ENCODE results near the gene REEP2.
A peak's percentile ranks its signal among the peaks of the same experiment; 100 is the strongest.
"Not testable (repeated sequence)": the region's sequence is repeated elsewhere in the genome, so short reads cannot be mapped to it uniquely, and the experiment has no call there.

The REEP2 gene, protein sequence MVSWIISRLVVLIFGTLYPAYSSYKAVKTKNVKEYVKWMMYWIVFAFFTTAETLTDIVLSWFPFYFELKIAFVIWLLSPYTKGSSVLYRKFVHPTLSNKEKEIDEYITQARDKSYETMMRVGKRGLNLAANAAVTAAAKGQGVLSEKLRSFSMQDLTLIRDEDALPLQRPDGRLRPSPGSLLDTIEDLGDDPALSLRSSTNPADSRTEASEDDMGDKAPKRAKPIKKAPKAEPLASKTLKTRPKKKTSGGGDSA

DNA sequence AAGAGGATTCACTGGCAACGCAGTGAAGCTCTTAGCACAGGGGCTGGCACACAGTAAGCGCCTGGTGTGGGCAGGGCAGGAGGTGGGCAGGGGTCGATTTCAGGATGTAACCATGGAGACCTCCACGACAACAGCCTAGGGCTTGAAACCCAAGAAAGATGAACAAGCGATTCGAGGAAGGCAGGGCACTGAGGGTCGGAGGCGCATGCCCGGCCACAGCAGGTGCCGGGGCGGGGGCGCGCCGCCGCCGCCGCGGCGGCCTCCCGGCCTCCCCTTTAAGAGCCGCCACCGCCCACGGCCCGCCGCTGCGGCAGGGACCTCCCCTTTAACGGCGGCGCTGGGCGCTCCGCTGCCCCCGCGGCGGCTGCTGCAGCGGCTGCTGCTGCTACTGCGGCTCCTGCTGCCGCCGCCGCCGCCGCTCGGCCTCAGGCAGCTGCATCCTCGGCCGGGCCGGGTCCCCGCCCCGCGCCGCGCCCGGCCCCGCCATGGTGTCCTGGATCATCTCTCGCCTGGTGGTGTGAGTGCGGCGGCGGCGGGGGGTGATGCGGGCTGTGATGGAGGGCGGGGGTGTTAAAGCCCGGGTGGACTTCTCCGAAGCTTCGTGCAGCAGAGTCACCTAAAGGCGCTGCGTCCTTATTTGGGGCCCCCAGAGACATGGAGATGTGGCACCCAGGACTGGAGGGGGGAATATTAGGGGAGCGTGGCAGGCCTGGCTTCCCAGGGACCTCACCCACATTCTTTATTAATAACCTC lies at the start of gene REEP2:
Gene REEP2, plus strand, starts transcription at position 334 of the 753 bp plus-strand sequence. Its CDS starts 152 bp downstream, at position 486.
- peak; percentile 34 to 38 for DNase-seq (ENCODE audit: low read depth in 1 of 2, low spot score in 1 of 2)

DNA sequence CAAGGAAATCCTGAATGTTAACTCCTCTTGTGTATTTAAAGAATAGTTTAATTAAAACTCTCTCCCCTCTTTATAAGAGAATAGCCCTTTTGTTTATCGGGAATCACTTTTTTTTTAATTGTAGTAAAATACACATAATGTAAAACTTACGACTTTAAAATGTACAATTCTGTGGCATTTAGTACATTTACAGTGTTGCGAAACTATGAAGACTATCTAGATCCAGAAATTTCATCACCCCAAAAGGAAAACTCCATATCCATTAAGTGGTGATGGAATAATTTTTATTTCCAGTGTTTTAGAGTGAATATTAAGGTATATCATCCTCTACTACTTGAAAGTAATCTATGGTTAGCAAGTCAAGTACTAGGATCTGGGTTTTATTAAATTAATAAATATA lies 49.5 kb upstream of the REEP2 start:
- DNase-seq (ENCODE audit: low read depth in 1 of 2, low spot score in 1 of 2) = no peak

DNA sequence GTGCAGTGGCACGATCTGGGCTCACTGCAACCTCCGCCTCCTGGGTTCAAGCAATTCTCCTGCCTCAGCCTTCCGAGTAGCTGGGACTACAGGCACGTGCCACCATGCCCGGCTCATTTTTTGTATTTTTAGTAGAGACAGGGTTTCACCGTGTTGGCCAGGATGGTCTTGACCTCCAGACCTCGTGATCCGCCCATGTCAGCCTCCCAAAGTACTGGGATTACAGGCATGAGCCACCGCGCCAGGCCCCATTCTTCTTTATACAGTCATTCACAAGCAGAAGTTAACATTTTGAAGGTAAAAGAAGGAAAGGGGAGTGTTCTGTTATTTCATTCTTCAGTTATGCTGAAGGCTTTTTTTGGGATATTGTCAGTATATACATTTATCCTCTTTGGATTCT lies 48.9 kb upstream of the REEP2 start:
- DNase-seq (ENCODE audit: low read depth in 1 of 2, low spot score in 1 of 2) = not testable (repeated sequence)

DNA sequence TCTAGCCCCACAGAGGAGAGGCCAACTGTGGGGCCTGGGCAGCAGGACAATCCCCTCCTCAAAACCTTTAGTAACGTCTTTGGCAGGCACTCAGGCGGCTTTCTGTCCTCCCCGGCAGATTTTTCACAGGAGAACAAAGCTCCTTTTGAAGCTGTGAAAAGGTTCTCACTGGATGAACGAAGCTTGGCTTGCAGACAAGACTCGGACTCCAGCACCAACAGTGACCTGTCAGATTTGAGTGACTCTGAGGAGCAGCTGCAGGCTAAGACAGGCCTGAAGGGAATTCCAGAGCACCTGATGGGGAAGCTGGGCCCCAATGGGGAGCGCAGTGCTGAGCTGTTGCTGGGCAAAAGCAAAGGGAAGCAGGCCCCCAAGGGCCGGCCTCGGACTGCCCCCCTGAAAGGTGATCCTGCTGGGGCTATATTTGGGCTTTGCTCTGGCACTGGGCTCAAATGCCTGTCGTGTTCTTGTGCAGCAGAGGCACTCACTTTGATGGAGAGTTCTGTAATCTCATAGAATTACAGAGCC lies 46.9 kb upstream of the REEP2 start:
- DNase-seq (ENCODE audit: low read depth in 1 of 2, low spot score in 1 of 2) = no peak

DNA sequence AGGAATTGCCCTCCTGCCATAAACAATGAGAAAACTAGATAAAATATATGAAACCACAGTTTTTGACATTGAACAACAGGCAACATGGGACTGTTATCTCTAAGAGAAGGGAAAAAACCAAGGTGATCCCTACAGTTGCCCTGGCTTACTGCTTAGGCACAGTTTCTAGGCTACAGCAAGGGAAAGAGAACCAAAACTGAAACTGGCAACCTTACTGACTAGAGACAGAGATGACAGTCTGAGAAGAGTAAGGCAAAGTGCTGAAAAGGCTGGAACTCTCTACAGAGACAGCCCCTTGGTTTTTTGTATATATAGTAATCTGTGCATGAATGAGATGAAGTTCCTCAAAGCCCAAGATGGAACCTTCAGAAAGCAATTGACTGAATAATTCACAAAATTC lies 36.2 kb upstream of the REEP2 start:
- DNase-seq (ENCODE audit: low read depth in 1 of 2, low spot score in 1 of 2) = no peak

DNA sequence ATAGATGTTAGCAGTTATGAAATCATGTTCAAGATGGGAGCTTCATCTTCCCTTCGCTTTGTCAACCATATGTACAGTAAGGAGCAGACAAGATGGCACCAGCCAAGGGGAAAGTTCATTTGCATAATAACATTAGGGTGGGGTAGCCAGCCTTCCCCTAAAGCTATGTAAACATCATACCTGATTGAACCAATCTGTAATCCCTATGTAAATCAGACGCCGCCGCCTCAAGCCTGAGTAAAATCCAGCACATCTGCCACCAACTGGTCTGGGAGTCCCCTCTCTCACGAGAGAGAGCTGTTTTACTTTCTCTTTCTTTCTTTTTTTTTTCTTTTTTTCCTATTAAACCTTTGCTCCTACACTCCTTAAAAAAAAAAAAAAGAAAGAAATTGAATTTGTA lies 30.8 kb upstream of the REEP2 start:
- no peak for DNase-seq (ENCODE audit: low read depth in 1 of 2, low spot score in 1 of 2)

DNA sequence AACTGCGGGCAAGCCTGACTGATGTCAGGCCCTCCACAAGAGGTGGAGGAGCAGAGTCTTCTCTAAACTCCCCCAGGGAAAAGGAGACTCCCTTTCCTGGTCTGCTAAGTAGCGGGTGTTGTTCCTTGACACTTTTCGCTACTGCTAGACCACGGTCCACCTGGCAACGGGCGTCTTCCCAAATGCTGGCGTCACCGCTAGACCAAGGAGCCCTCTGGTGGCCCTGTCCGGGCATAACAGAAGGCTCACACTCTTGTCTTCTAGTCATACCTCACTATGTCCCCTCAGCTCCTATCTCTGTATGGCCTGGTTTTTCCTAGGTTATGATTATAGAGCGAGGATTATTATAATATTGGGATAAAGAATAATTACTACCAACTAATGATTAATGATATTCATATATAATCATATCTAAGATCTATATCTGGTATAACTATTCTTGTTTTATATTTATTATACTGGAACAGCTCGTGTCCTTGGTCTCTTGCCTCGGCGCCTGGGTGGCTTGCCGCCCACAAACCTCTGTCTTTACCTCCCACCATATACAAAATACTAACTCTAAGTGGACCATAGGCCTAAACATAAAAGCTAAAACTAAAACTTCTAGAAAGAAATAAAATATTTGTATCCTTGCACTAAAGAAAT lies 27.7 kb upstream of the REEP2 start:
- DNase-seq (ENCODE audit: low read depth in 1 of 2, low spot score in 1 of 2) = not testable (repeated sequence)

DNA sequence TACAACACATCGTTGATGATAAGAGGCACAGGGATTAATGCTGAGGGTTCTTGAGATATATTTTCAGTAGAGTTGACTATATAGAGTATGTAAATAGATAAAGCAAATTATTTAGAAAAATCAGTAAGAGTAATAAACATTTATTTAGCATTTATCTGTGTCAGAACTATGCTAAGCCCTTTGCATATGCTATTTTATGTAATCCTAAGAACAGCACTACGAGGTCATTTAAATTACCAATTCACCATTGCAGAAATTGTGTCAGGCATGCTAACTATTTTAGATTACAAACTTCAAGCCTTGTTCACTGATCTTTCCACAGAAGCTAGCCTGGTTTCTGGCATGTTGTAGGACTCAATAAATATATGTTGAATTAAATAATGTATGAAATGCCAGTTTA lies 20.4 kb upstream of the REEP2 start:
- DNase-seq (ENCODE audit: low read depth in 1 of 2, low spot score in 1 of 2) = no peak

DNA sequence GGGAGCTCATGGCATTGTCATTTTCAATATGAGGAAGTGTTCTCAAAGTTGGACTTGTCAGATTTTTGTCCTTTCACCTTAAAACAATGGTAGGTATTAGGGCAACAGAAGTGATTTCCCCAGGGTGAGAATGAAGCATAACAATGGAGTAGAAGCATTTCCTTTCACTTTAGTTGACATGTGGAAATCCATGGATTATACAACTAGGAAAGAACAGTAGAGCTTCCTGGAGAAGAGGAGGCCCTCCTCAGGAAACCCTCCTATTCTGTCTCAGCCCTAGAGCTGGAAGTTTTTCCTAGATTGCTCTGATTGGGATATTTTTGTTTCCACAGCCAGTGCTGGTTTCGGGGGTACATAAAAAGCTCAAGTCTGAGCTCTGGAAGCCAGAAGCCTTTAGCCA lies 13.8 kb upstream of the REEP2 start:
- no peak for DNase-seq (ENCODE audit: low read depth in 1 of 2, low spot score in 1 of 2)

DNA sequence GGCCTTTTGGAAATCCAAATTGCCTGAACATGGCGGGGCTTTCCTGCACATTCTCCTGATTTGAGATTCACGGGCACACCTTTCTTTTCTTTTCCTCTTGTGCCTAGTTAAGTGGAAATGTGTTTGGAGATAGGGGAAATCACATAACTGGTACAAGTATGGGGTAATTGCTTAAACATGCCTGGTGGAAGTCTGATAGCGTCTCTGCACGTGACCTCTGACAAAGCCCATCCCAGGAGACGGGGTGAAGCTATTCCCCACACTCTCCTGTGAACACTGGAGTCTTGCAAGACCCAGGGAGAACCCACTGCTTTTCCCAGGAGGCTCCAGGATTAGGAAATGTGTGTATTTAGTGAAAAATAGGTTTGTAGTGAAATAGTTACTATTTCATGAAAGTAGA lies 2.9 kb upstream of the REEP2 start:
- DNase-seq (ENCODE audit: low read depth in 1 of 2, low spot score in 1 of 2) = no peak

DNA sequence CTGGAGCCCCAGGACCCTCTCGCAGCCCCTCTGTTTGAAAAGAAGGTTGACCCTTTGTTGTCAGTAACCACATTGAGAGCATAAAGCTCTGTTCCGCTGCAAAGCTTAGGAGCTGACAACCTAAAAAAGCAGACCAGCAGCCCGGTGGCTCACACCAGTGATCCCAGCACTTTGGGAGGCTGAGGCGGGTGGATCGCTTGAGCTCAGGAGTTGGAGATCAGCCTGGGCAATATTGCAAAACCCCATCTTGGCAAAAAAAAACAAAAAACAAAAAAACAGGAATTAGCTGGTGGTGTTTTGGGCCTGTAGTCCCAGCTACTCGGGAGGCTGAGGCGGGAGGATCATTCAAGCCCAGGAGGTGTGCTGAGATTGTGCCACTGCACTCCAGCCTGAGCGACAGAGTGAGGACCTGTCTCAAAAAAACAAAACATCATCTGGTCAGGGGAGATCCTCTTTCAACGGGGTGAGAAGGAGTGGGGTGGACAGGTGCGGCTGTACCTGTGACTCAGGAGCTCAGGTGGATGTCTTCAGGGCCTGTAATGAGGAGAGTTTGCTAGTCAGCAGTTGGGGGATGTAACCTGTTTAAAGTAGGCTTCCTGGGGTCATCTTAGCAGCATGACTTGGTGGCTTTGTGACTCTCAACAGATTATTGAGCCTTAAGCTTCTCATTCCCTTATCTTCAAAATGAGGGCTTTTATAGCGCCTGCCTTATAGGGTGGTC lies 694 bp upstream of the REEP2 start:
- DNase-seq (ENCODE audit: low read depth in 1 of 2, low spot score in 1 of 2) = no peak

DNA sequence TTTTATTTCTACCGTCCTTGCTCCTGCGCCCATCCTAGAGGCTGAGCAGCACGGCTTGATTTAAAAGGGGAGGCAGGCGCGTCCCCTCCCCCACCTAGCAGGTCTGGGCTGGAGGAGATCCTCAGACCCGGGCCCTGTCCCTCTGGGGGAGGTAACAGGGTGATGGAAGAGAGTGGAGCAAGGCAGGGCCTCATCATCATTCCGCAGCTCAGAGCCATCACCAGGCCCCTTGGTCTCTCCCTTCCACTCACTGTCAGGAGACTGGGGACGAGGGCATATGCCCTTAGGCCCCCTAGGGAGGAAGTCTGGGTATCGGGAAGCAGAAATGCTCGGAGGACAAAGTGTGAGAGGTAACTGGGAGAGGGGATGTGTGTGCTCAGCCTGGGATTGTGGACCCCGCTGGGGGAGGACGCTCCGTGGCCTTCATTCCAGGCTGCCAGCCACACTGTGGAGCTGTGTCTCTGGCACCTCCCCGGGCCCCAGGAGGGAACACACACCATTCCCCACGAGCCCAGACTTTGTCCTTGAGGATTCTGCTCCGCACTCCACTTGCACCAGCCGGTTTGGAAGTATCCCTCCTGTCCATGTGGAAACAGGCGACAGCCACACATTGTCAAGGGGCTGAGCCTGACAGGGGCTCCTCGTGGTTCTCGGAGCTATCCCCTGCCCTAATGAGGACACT lies 761 bp downstream of the REEP2 start:
- no peak for DNase-seq (ENCODE audit: low read depth in 1 of 2, low spot score in 1 of 2)

DNA sequence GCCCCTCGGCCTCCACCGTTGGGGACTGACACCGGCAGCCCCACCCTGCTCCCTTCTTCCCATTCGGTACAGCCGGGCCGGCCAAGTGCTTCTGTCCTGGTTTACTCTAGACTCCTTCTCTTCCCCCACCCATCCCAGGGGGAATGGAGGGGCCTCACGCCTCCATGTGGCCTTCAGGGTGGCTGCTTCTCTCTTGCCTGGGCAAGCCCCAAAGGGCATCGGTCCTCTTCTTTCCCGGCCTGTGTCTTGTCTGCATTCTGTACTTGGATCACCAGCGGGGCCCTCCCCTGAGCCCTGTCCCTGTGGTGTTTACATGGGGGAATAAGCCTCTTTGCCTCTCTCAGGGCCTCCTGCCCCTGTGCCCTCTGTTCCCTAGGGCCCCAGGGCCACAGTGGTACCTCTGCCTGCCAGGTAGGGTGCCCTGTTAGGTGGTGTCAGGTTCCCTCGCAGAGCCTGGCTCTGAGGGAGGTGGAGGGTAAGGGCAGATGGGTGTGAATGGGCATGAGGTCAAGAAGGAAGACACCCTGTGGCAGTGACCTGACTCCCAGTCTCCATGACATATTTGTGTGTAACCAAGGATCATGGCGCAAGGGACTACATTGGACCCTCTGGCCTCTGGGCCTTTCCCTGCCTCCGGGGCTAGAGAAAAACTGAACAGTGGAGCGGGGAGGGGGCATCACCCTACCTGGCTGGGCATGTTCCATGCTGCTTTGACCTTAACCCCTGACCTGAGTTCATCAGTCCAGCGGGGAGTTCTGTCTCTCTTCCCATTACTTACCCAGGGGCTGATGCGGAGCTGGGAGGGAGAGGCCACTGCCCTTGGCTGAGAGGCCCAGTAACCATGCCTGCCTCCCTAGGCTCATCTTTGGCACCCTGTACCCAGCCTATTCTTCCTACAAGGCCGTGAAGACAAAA lies 1.6 kb downstream of the REEP2 start:
- DNase-seq (ENCODE audit: low read depth in 1 of 2, low spot score in 1 of 2) = no peak

DNA sequence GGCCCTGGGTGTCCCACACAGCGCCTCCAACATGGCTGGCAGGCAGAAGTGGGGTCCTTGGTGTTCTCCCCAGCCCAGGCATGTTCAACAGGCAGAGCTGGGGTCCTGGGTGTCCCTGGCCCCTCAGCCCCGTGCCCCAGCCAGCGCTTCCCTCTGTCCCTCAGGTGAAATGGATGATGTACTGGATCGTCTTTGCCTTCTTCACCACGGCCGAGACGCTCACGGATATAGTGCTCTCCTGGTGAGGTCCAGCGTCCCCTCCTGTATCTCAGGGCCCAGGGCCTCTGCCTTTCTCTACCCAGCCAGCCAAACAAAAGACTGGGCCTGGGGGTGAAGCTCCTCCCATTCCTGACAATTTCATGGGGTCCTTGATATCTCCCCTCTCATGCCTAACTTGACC lies 2.4 kb downstream of the REEP2 start:
- DNase-seq (ENCODE audit: low read depth in 1 of 2, low spot score in 1 of 2) = no peak

DNA sequence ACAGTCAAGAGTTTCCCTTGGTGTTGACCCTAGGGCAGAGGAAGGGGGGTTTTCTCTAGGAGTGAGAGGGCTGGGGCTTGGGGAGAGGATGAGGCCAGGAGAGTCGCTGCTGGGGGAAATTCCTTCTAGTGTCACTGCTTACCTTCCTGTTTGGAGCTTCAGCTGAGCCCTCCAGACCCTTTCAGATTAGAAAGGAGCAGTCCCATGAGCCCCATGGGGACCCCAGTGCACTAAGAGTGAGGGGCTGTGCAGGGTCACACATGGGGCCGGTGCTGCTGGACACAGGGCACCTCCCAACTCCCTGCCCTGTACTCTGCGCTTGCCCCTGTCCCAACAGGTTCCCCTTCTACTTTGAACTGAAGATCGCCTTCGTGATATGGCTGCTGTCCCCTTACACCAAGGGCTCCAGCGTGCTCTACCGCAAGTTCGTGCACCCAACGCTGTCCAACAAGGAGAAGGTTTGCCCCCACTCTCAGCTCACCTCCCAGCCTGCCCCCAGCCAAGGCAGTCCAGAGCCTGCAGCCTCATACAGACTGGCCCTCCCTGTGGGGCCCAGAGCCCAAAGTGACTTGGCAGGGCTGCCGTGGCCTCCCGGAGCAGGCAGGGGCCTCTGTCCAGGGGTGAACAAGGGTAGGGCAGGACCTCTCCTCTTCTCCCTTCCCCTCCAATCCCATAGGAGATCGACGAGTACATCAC lies 5.4 kb downstream of the REEP2 start:
- no peak for DNase-seq (ENCODE audit: low read depth in 1 of 2, low spot score in 1 of 2)

DNA sequence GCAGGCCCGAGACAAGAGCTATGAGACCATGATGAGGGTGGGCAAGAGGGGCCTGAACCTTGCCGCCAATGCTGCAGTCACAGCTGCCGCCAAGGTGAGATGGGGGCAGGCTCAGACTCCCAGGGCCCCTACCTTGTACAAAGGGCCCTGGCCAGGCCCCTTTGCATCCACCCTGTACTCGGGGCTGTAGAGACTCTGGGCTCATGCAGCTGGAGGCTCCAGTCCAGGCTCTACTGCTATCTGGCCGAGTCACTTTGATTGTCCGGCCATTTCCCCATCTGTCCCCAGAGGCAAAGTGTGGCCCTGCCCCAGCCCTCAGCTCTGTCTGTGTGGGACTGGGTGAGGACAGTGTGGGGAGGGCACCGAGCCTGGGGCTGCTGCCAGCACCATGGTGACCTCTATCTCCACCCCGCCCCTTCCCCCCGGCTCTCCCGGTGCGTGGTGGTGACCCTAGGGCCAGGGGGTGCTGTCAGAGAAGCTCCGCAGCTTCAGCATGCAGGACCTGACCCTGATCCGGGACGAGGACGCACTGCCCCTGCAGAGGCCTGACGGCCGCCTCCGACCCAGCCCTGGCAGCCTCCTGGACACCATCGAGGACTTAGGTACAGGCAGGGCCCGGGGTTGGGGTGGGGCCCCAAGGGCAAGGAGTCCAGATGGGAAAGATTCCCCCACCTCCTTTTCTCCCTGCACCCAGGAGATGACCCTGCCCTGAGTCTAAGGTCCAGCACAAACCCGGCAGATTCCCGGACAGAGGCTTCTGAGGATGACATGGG lies 6.1 kb downstream of the REEP2 start:
- DNase-seq (ENCODE audit: low read depth in 1 of 2, low spot score in 1 of 2) = no peak

DNA sequence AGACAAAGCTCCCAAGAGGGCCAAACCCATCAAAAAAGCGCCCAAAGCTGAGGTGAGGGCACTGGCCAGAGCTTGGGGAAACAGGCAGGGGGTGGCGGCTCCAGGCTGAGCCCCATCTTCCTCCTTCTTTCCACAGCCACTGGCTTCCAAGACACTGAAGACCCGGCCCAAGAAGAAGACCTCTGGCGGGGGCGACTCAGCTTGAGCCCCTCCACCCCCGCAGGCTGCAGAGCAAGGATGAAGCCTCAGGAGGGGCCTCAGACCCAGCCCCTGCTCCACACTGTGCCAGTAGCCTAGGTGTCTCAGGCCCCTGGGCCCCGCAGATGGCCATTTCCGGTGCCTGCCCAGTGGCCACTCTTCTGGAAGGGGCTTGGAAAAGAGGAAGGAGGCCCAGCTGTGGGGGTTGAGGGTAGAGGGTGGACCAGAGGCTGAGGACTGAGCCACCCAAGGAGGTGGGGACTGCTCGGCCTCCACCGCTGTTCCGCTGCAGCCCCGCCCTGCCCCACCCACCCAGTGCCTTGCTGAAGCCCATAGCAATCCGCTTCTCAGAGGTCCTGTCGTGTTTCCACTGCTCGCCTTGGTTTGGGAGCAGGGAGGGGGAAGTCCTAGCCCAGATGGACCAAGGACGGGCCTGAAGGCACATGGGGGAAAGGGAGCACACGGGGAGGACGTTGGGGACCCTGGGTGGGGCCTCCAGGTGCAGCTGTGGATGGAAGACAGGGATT lies 6.9 kb downstream of the REEP2 start:
- DNase-seq (ENCODE audit: low read depth in 1 of 2, low spot score in 1 of 2) = no peak

DNA sequence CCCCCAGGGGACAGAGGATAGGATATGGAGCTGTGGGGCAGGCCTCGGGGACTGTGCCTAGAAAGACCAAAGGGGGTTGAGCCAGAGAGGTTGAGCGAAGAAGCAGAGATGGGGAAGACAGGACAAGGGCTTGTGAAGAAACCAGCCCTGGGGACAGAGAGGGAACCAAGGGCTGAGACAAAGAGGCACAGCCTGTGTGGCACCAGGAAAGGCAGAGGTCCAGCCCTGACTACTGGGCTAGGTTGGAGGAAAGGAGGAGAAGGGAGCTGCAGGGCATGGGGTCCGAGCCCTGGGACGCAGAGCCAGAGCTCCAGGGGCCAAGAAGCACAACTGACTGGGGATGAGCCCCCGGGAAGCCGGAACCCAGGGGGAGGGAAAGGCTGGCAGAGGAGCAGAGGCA lies 9.2 kb downstream of the REEP2 start:
- no peak for DNase-seq (ENCODE audit: low read depth in 1 of 2, low spot score in 1 of 2)
